ENCODE data around the gene RAB20. TPM values are rescaled to one million over a fixed set of nuclear protein-coding genes. Genes with fewer than 3 reads are reported as not detected.

Gene RAB20
- total and polyA plus RNA-seq, 3 donors from 2014 or later = 22.0 to 41.1 (median 27.2) TPM

DNA sequence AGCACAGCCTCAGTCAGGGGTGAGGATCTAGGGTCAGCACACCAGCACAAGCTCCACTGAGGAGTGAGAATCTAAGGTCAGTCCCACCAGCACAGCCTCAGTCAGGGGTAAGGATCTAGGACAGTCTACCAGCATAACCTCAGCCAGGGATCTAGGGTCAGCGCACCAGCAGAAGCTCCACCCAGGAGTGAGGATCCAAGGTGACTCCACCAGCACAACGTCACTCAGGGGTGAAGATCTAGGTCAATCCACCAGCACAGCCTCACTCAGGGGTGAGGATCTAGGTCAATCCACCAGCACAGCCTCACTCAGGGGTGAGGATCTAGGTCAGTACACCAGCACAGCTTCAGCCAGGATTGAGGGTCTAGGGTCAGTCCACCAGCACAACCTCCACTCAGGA lies 64.5 kb downstream of the RAB20 start:
- no peaks in the 10 kb centered on the region for H3K27me3 ChIP-seq
- no peaks in the 10 kb centered on the region for H3K4me1 ChIP-seq
- H3K36me3 ChIP-seq (ENCODE audit: low read depth, missing control alignments) = no peaks in the 10 kb centered on the region
- DNase-seq = no peak
- WGBS, 2 donors = 100% methylated on average over 2 of the region's 2 CpGs
- H3K27ac ChIP-seq = no peak overlapping the region
- TF ChIP-seq, protein P1, sequence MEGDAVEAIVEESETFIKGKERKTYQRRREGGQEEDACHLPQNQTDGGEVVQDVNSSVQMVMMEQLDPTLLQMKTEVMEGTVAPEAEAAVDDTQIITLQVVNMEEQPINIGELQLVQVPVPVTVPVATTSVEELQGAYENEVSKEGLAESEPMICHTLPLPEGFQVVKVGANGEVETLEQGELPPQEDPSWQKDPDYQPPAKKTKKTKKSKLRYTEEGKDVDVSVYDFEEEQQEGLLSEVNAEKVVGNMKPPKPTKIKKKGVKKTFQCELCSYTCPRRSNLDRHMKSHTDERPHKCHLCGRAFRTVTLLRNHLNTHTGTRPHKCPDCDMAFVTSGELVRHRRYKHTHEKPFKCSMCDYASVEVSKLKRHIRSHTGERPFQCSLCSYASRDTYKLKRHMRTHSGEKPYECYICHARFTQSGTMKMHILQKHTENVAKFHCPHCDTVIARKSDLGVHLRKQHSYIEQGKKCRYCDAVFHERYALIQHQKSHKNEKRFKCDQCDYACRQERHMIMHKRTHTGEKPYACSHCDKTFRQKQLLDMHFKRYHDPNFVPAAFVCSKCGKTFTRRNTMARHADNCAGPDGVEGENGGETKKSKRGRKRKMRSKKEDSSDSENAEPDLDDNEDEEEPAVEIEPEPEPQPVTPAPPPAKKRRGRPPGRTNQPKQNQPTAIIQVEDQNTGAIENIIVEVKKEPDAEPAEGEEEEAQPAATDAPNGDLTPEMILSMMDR (IDR thresholded peaks at IDR 0.05) = no peak
- TF ChIP-seq POLR2A (IDR thresholded peaks at IDR 0.05) = no peak
- no peak overlapping the region for H3K4me3 ChIP-seq
- H3K9me3 ChIP-seq = no peaks in the 10 kb centered on the region
- intact Hi-C loops (cut with DNase I; ENCODE audit: low total_unique reads) = no loop called here

DNA sequence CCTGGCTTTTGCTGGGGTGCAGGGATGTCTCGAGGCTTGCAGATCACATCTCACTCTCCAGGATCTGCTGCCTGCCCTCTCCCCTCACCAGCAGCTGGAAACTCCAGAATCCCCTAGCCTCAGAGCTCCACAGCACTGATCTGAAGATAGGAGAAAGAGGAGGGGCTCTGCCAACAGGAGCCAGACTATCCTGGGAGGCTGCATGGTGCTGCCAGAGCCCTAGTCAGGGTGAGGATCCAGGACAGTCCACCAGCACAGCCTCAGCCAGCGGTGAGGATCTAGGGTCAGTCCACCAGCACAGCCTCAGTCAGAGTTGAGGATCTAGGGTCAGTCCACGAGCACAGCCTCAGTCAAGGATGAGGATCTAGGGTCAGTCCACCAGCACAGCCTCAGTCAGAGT lies 65.2 kb downstream of the RAB20 start:
- Histone ChIP-seq H3K9me3 (no peaks in the 10 kb centered on the region), H3K27me3 (no peaks in the 10 kb centered on the region), H3K27ac (no peak overlapping the region), H3K4me3 (no peak overlapping the region), H3K36me3 (ENCODE audit: low read depth, missing control alignments) (no peaks in the 10 kb centered on the region), H3K4me1 (no peaks in the 10 kb centered on the region)
- intact Hi-C loops (cut with DNase I; ENCODE audit: low total_unique reads) = no loop called here
- WGBS, 2 donors = 73 to 80% methylated on average over 1 to 3 of the region's 3 CpGs
- no peak for DNase-seq
- TF ChIP-seq POLR2A (IDR thresholded peaks at IDR 0.05) = no peak
- TF ChIP-seq, protein P1 (IDR thresholded peaks at IDR 0.05) = no peak

DNA sequence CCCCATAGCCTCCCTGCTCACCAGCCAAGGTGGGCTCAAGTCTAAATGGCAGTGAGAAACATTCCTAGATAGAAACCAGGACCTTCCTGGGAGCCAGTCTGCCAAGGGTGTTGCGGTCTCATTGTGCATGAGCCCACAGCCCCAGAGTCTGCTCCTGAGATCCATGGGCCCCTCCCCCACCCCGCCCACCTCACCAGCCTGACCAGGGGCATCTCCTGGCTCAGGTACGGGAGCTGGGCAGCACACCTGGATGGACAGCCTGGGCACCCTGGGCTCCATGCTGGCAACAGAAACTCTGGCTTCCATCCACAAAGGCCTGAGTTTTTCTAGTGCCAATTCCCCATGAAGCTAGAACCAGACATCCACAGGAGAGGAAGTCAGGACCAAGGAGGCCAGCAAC lies 65.6 kb downstream of the RAB20 start:
- no peaks in the 10 kb centered on the region for H3K9me3 ChIP-seq
- no peaks in the 10 kb centered on the region for H3K27me3 ChIP-seq
- no peak for DNase-seq
- no peak overlapping the region for H3K4me3 ChIP-seq
- intact Hi-C loops (cut with DNase I; ENCODE audit: low total_unique reads) = no loop called here
- no peaks in the 10 kb centered on the region for H3K4me1 ChIP-seq
- TF ChIP-seq, protein P1 (IDR thresholded peaks at IDR 0.05) = no peak
- TF ChIP-seq POLR2A (IDR thresholded peaks at IDR 0.05) = no peak
- no peaks in the 10 kb centered on the region for H3K36me3 ChIP-seq (ENCODE audit: low read depth, missing control alignments)
- 91% methylated on average over 3 of the region's 3 CpGs; no CpG with 5 or more reads in 1 of the 2 donors for WGBS, 2 donors
- no peak overlapping the region for H3K27ac ChIP-seq

DNA sequence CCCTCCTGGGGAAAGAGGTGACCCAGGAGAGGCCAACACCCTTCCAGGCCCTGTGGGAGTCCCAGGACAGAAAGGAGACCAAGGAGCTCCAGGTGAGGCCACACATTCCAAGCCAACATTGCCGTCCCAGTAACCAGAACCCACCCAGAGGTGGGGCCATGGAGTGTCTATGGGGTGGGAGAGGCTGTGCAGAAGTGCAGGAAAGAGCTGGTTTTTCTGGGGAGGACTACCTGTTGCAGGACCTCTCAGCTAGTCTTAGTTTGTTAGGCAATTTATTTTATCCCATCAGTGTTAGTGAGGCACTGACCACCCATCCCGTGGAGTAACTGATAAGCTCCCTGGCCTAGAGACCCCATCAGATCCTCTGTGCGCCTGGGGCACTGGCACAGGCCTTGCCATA lies 66.1 kb downstream of the RAB20 start:
- Histone ChIP-seq H3K4me1 (no peaks in the 10 kb centered on the region), H3K27ac (no peak overlapping the region), H3K36me3 (ENCODE audit: low read depth, missing control alignments) (no peaks in the 10 kb centered on the region), H3K27me3 (no peaks in the 10 kb centered on the region), H3K4me3 (no peak overlapping the region), H3K9me3 (no peaks in the 10 kb centered on the region)
- WGBS, 2 donors = 83 to 90% methylated on average over 3 of the region's 3 CpGs
- no peak for DNase-seq
- TF ChIP-seq, protein P1 (IDR thresholded peaks at IDR 0.05) = no peak
- no peak for TF ChIP-seq POLR2A (IDR thresholded peaks at IDR 0.05)
- intact Hi-C loops (cut with DNase I; ENCODE audit: low total_unique reads) = no loop called here

DNA sequence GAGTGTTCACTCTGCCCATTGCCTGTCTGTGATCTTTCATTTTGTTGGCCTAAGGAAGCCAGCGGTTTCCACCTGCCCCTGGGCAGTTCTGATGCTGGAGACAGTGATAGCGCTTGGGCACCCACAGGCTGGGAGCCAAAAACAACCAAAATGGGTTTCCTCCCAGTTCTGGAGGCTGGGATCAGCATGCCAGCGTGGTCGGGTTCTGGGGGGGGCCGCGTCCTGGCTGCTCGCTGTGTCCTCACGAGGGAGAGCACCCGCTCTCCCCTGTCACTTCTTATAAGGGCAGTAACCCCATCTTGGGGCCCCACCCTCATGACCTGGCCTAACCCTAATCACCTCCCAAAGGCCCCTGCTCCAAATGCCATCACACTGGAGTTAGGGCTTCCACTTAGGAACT lies 67.9 kb downstream of the RAB20 start:
- TF ChIP-seq POLR2A (IDR thresholded peaks at IDR 0.05) = no peak
- TF ChIP-seq, protein P1 (IDR thresholded peaks at IDR 0.05) = no peak
- no peak overlapping the region for H3K4me3 ChIP-seq
- 89 to 94% methylated on average over 2 to 9 of the region's 9 CpGs for WGBS, 2 donors
- no peaks in the 10 kb centered on the region for H3K27me3 ChIP-seq
- no peak overlapping the region for H3K27ac ChIP-seq
- no peaks in the 10 kb centered on the region for H3K4me1 ChIP-seq
- no peak for DNase-seq
- H3K36me3 ChIP-seq (ENCODE audit: low read depth, missing control alignments) = no peaks in the 10 kb centered on the region
- intact Hi-C loops (cut with DNase I; ENCODE audit: low total_unique reads) = no loop called here
- no peaks in the 10 kb centered on the region for H3K9me3 ChIP-seq

Measured in testis (tissue), 3 donors.